ENCODE data around the gene HMCN2. TPM values are rescaled to one million over a fixed set of nuclear protein-coding genes. Genes with fewer than 3 reads are reported as not detected.

HMCN2 gene
- total and polyA plus RNA-seq, 2 of the 4 experiments (the other 2 are of a cell fraction), result 0.02 TPM; not detected in 1

DNA sequence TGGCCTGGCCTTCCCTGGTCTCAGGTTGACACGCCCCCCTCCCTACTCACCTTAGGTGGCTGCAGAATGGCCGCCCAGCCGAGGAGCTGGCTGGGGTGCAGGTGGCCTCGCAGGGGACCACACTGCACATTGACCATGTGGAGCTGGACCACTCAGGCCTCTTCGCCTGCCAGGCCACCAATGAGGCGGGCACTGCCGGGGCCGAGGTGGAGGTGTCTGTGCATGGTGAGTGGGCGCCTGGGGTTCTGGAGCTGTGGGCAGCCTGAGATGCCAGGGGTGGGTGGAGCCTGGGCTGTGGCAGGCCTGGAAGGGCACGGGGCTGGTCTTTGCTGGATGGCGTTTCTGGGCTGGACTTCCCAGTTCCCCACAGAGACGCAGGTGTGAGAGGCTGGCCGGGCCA is 90.5 kb downstream of the HMCN2 start:
- Histone ChIP-seq H3K18ac (ENCODE audit: low read depth, low read length) (no peak overlapping the region), H3K23ac (ENCODE audit: low read depth, low read length) (no peak overlapping the region), H3K4ac (ENCODE audit: low read depth, low read length) (no peak overlapping the region), H4K5ac (ENCODE audit: low read depth, low read length) (no peak overlapping the region), H2BK120ac (ENCODE audit: low read depth, low read length) (no peak overlapping the region), H3K4me3 (ENCODE audit: insufficient read depth, low read depth, low read length) (no peak overlapping the region), H3K9me1 (ENCODE audit: insufficient read depth, low read length) (no peaks in the 10 kb centered on the region), H3K27ac (ENCODE audit: insufficient read depth, low read length) (no peak overlapping the region), H2AK5ac (ENCODE audit: low read depth, low read length) (no peak overlapping the region), H3K56ac (ENCODE audit: extremely low read depth, insufficient read depth, low read length) (no peak overlapping the region), H2BK20ac (ENCODE audit: low read depth, low read length) (no peak overlapping the region), H3K27me3 (ENCODE audit: control insufficient read depth, insufficient read depth, low read length) (peaks cover 41% of the 10 kb centered on the region), H2AFZ (replicated peaks; ENCODE audit: low read length, poor library complexity) (no peak overlapping the region), H3K14ac (replicated peaks; ENCODE audit: low read depth, low read length) (no peak overlapping the region), H3K9me3 (ENCODE audit: control insufficient read depth, insufficient read depth, low read length) (no peaks in the 10 kb centered on the region; the same call in 1 of the 2 replicates), H4K91ac (ENCODE audit: insufficient read depth, low read depth, low read length) (no peak overlapping the region), H2BK15ac (ENCODE audit: low read depth, low read length) (no peak overlapping the region), H4K20me1 (ENCODE audit: insufficient read depth, low read length) (no peaks in the 10 kb centered on the region), H2AK9ac (replicated peaks; ENCODE audit: low read depth, low read length, poor library complexity) (no peak overlapping the region), H3K4me2 (ENCODE audit: low read depth, low read length) (no peak overlapping the region), H3K36me3 (ENCODE audit: control insufficient read depth, insufficient read depth, low read length) (no peaks in the 10 kb centered on the region), H2BK5ac (ENCODE audit: low read depth, low read length, poor library complexity, severe bottlenecking) (no peak overlapping the region), H3K9ac (ENCODE audit: low read depth, low read length) (no peak overlapping the region), H4K8ac (ENCODE audit: low read depth in 2 of 2, low read length in 2 of 2) (no peak overlapping the region), H3K4me1 (ENCODE audit: control insufficient read depth, insufficient read depth, low read length) (no peaks in the 10 kb centered on the region), H3K79me1 (ENCODE audit: low read depth in 1 of 2, low read length in 2 of 2) (no peaks in the 10 kb centered on the region)
- no peak for ATAC-seq (ENCODE audit: low read depth)
- no peak for DNase-seq
- no peak for TF ChIP-seq BHLHE40 (IDR thresholded peaks at IDR 0.05; ENCODE audit: low read depth, low read length)
- dilution Hi-C loops (cut with HindIII; ENCODE audit: low sequenced_read_pairs, unreplicated experiment) (no loop called here), in situ Hi-C loops (cut with MboI; ENCODE audit: low sequenced_read_pairs) (no loop called here), intact Hi-C loops (cut with micrococcal nuclease) (no loop called here)
- BruUV-seq (replicated peaks), result no TSS peak
- 71% methylated on average over 3 of the region's 13 CpGs; no CpG with 5 or more reads in 1 of the 2 experiments for WGBS, 2 experiments (ENCODE audit: extremely low coverage in 2 of 2, insufficient read length in 1 of 2)
- ChIA-PET POLR2A (ENCODE audit: unreplicated experiment) (interaction anchor here (0.5 kb wide), 1 partner anchor 60 kb away, joined by 3 read pairs; no protein-coding TSS in a partner anchor), CTCF (no interaction called here)
